MCF 10A (cell line): Measurements from ENCODE around the gene MAGEL2. TPM values are rescaled to one million over a fixed set of nuclear protein-coding genes. Genes with fewer than 3 reads are reported as not detected.
"Not testable (repeated sequence)": the region's sequence is repeated elsewhere in the genome, so short reads cannot be mapped to it uniquely, and the experiment has no call there.

Experiments
- BruUV-seq: library from RNA; stranded (reverse); fragments of 400-500 nt; replicated peaks from 2 replicates; lab custom pipeline; 2021; lab: Mats Ljungman, UMichigan
- CTCF ChIA-PET: fragments of 300-600 bp; sonication (Branson Sonifier 250); formaldehyde crosslinking; extraction: SDS; loops from one replicate; lab custom pipeline; 2021; ENCODE audit warnings: antibody characterized with exemption, inconsistent platforms; lab: Yijun Ruan, JAX
- POLR2A ChIA-PET: fragments of 300-600, 350-650 bp; sonication (Branson Sonifier 250); formaldehyde crosslinking; extraction: SDS; loops from one replicate; lab custom pipeline; 2020; ENCODE audit warnings: antibody characterized with exemption, inconsistent platforms; lab: Yijun Ruan, JAX
- DNase-seq: peaks from one replicate; pipeline ENCODE4 v3.0.0-alpha.2; 2018; ENCODE audit not compliant: unreplicated experiment
- H3K27ac Mint-ChIP-seq: one replicate; pipeline ENCODE4 v1.8.0; 2022; ENCODE audit warnings: mild to moderate bottlenecking, low read depth, mixed read lengths; ENCODE audit not compliant: unreplicated experiment
- H3K27me3 Mint-ChIP-seq: one replicate; pipeline ENCODE4 v1.8.0; 2022; ENCODE audit warnings: mixed read lengths; ENCODE audit not compliant: insufficient read depth, unreplicated experiment
- H3K36me3 Mint-ChIP-seq: one replicate; pipeline ENCODE4 v1.8.0; 2022; ENCODE audit warnings: mild to moderate bottlenecking, moderate library complexity, mixed read lengths; ENCODE audit not compliant: insufficient read depth, unreplicated experiment
- H3K4me1 Mint-ChIP-seq: one replicate; pipeline ENCODE4 v1.8.0; 2022; ENCODE audit warnings: mixed read lengths; ENCODE audit not compliant: insufficient read depth, unreplicated experiment
- H3K4me3 Mint-ChIP-seq: one replicate; pipeline ENCODE4 v1.8.0; 2022; ENCODE audit warnings: mild to moderate bottlenecking, moderate library complexity, mixed read lengths; ENCODE audit not compliant: unreplicated experiment
- H3K9me3 Mint-ChIP-seq: one replicate; pipeline ENCODE4 v1.8.0; 2022; ENCODE audit warnings: mixed read lengths; ENCODE audit not compliant: unreplicated experiment
- intact Hi-C: fragments of 100-400 bp; cut with micrococcal nuclease; formaldehyde crosslinking; loops from 2 replicates; pipeline ENCODE4 v1.14.1; 2022
- total RNA-seq: library from RNA; stranded (reverse); gene quantifications from 2 replicates; pipeline ENCODE4 v1.2.3, GENCODE V29; 2022
- TF ChIP-seq, protein P1 (sequence below): fragments of 200-600 bp; IDR thresholded peaks from one replicate; pipeline ENCODE4 v1.8.0; 2022; ENCODE audit warnings: antibody characterized with exemption, mild to moderate bottlenecking; ENCODE audit not compliant: unreplicated experiment

The MAGEL2 gene
- total RNA-seq, 1 experiment from 2014 or later, result not detected

DNA sequence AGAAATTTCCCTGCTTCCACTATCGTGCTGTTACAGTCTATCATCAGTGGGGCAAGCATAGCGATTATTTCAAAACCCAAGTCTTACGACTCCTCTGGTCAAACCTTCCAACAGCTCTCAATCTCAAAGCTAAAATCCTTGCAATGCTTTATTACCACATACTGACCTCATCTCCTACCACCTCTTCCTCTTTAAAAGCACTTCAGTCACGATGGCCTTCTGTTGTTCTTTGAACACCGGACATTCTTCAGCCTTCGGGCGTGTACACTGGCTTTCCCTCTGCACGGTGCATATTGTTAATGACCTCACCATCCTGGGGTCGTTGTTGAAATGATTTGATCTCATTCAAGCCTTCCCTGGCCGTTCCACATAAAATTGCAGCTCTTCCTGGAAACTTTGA lies 31.1 kb downstream of the MAGEL2 start:
- intact Hi-C loops, result loop anchor here (1.0 kb wide), 1 partner anchor 23 kb away; no protein-coding TSS in a partner anchor
- CTCF ChIA-PET, result interaction anchor here (0.6 to 2.5 kb wide), 5 partner anchors 12 to 1654 kb away, joined by 3 to 16 read pairs (median 3); no protein-coding TSS in a partner anchor
- no peaks in the 10 kb centered on the region for H3K4me1 Mint-ChIP-seq
- POLR2A ChIA-PET, result no interaction called here
- no TSS peak for BruUV-seq
- no peaks in the 10 kb centered on the region for H3K36me3 Mint-ChIP-seq
- H3K27me3 Mint-ChIP-seq, result no peaks in the 10 kb centered on the region
- peaks cover 28% of the 10 kb centered on the region for H3K9me3 Mint-ChIP-seq
- TF ChIP-seq, protein P1, sequence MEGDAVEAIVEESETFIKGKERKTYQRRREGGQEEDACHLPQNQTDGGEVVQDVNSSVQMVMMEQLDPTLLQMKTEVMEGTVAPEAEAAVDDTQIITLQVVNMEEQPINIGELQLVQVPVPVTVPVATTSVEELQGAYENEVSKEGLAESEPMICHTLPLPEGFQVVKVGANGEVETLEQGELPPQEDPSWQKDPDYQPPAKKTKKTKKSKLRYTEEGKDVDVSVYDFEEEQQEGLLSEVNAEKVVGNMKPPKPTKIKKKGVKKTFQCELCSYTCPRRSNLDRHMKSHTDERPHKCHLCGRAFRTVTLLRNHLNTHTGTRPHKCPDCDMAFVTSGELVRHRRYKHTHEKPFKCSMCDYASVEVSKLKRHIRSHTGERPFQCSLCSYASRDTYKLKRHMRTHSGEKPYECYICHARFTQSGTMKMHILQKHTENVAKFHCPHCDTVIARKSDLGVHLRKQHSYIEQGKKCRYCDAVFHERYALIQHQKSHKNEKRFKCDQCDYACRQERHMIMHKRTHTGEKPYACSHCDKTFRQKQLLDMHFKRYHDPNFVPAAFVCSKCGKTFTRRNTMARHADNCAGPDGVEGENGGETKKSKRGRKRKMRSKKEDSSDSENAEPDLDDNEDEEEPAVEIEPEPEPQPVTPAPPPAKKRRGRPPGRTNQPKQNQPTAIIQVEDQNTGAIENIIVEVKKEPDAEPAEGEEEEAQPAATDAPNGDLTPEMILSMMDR, result no peak
- no peak overlapping the region for H3K27ac Mint-ChIP-seq
- no peak overlapping the region for H3K4me3 Mint-ChIP-seq
- DNase-seq, result no peak

DNA sequence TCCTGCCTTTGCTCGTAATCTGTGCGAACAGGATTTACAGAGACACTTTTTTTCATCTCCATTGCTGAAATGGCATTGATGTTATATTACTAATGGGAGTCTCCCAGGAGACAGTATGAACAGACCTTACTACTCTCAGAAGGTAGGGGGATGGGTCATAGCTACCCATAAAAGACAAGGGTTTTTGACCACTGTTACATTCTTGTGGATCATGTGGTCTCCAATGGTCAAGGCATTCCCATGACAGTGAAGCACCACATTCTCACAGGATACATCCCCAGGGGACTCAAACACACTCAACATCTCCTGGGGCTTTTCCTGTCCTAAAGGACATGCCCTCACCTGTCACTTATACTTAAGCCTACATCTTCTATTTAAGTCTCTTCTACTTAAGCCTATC lies 41.4 kb downstream of the MAGEL2 start:
- Mint-ChIP-seq H3K9me3 (peaks cover 17% of the 10 kb centered on the region), H3K27ac (no peak overlapping the region), H3K27me3 (no peaks in the 10 kb centered on the region), H3K4me1 (no peaks in the 10 kb centered on the region), H3K36me3 (no peaks in the 10 kb centered on the region), H3K4me3 (no peak overlapping the region)
- TF ChIP-seq, protein P1, result no peak
- intact Hi-C loops, result no loop called here
- ChIA-PET CTCF (no interaction called here), POLR2A (no interaction called here)
- no peak for DNase-seq
- no TSS peak for BruUV-seq

DNA sequence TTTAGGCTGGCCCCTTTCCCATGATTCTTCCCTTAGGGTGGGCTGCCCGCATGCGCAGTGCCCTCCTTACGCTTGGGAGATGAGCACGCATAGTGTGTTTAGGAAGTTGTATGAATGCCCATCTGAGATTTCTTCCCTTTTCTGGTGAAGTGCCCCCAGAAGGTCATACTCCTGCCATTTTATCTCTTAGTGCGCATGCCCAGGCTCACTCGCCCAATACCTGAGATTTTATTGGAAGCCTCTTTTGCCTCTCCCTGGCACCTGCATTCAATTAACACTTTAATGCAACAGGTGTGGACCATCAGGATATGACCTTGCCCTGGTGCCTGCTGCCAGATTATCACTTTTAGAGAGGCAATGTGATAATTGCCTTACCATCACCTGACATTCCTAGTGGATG lies 45.5 kb downstream of the MAGEL2 start:
- no peak for DNase-seq
- Mint-ChIP-seq H3K36me3 (no peaks in the 10 kb centered on the region), H3K4me1 (no peaks in the 10 kb centered on the region), H3K4me3 (no peak overlapping the region), H3K27me3 (no peaks in the 10 kb centered on the region), H3K27ac (no peak overlapping the region), H3K9me3 (peaks cover 17% of the 10 kb centered on the region)
- ChIA-PET CTCF (no interaction called here), POLR2A (no interaction called here)
- TF ChIP-seq, protein P1, result no peak
- no TSS peak for BruUV-seq
- intact Hi-C loops, result no loop called here

DNA sequence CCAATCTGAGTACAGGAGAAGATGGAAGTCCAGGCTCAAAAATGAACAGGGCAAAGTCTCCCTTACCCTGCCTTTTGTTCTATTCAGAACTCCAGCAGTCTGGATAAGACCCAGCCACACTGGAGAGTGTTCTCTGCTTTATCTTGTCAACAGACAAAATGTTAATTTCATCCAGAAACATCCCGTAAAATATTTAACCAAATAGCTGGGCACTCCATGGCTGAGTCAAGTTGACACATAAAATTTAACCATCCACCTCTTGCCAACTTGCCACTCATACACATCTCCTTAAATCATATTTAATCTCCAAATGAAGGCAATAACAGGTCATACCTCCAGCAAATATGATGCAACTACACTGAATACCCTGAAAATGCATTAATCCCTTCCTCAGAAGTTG lies 48.6 kb downstream of the MAGEL2 start:
- Mint-ChIP-seq H3K4me3 (no peak overlapping the region), H3K4me1 (no peaks in the 10 kb centered on the region), H3K9me3 (peaks cover 26% of the 10 kb centered on the region), H3K27ac (no peak overlapping the region), H3K27me3 (no peaks in the 10 kb centered on the region), H3K36me3 (no peaks in the 10 kb centered on the region)
- POLR2A ChIA-PET, result no interaction called here
- BruUV-seq, result no TSS peak
- intact Hi-C loops, result no loop called here
- CTCF ChIA-PET, result interaction anchor here (0.9 to 1.1 kb wide), 2 partner anchors 12 to 43 kb away, joined by 3 to 4 read pairs; no protein-coding TSS in a partner anchor
- DNase-seq, result no peak
- TF ChIP-seq, protein P1, result no peak

DNA sequence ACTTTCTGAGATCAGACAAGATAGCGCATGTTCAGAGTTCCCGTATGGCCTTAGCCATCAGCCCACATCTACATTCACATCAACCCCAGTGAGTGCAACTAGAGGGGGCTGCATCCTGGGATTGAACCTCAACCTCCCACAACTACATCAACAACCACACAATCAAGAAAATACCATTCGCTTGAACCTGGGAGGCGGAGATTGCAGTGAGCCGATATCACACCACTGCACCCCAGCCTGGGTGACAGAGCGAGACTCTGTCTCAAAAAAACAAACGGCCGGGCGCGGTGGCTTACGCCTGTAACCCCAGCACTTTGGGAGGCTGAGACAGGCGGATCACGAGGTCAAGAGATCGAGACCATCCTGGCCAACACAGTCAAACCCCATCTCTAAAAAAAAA lies 50.4 kb downstream of the MAGEL2 start:
- DNase-seq, BruUV-seq, CTCF ChIA-PET, H3K27me3 Mint-ChIP-seq, H3K4me1 Mint-ChIP-seq, H3K4me3 Mint-ChIP-seq, intact Hi-C loops, H3K36me3 Mint-ChIP-seq, H3K27ac Mint-ChIP-seq, POLR2A ChIA-PET: not testable (repeated sequence)
- H3K9me3 Mint-ChIP-seq, result peaks cover 15% of the 10 kb centered on the region
